Amniotic epithelial cell (primary cell): ENCODE measurements around the gene ABLIM2.
A peak's percentile ranks its signal among the peaks of the same experiment; 100 is the strongest.

Source experiments
- DNase-seq: peaks from one replicate; pipeline ENCODE4 v3.0.0-alpha.2; 2010; ENCODE audit warnings: low read depth

ABLIM2 gene

DNA sequence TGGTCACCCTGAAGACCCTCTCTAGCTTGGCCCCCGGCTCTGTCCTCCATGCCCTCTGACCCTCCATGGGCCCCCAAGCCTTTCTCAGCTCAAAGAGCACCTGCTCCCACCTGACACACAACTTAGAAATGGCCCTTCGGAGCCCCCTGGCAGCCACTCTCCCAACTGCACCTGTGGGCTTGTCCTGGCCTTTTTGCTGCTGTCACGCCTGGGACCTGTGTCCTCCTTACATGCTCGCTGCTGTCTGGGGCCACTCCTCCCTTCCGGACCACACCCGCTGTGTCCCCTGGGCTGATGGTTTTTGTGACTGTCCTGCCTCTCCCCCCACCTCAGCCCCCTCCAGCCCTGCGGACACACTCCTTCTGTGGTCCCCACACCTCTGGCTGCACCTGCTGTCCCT, 112.7 kb downstream of the ABLIM2 start:
- DNase-seq = no peak

GRCh38 chr4:8044699-8045098, 113.9 kb downstream of the ABLIM2 start:
- no peak for DNase-seq

GRCh38 chr4:8044244-8044643, 114.4 kb downstream of the ABLIM2 start:
- DNase-seq = no peak

DNA sequence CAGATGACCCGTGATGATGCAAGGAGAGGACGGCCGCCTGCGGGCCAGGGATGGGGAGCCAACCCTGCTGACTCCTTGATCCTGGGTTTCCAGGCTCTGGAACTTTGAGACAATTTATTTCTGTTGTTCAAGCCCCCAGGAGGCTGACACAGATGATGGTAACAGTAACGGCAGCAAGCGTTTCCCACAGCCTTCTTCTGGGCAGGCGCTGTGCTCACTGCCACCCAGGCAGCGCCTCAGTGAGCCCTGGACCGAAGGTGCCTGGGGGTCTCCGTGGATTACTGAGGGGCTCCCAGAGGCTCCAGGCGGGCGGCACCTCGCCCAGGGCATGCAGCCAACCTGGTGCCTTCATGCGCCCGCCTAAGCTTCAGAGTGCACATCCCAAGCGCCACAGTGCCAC, 115.0 kb downstream of the ABLIM2 start:
- DNase-seq = no peak

DNA sequence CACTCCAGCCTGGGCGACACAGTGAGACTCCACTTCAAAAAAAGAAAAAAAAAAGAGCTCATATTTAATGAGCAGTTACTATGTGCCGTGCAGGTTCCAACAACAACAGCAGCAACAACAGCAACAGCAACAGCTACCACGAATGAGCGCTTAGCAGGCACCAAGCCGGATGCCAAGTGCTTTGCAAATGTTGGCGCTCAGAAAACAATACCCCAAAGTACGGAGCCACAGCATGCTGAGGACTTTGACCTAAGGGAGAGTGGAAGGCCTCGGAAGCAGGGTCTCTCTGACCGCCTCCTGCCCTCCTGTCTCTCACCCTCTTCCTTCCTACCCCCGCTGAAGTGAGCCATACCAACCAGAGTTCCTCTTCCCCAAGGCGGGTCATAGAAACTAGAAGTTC, 116.7 kb downstream of the ABLIM2 start:
- no peak for DNase-seq

- no peak for DNase-seq
Measured at GRCh38 chr4:8041172-8041571, 117.4 kb downstream of the ABLIM2 start.

GRCh38 chr4:8040607-8041006, 118.0 kb downstream of the ABLIM2 start:
- DNase-seq = no peak

- DNase-seq = no peak
Measured at GRCh38 chr4:8039853-8040252, 118.8 kb downstream of the ABLIM2 start.

GRCh38 chr4:8039290-8039689, 119.3 kb downstream of the ABLIM2 start:
- no peak for DNase-seq

- DNase-seq = no peak
Measured at GRCh38 chr4:8038719-8039251, 119.8 kb downstream of the ABLIM2 start.

GRCh38 chr4:8038083-8038482, 120.5 kb downstream of the ABLIM2 start:
- DNase-seq = no peak

GRCh38 chr4:8037150-8037769, 121.4 kb downstream of the ABLIM2 start:
- DNase-seq = no peak

- DNase-seq = peak; percentile 75
Measured at GRCh38 chr4:8035371-8035780, 123.2 kb downstream of the ABLIM2 start.

DNA sequence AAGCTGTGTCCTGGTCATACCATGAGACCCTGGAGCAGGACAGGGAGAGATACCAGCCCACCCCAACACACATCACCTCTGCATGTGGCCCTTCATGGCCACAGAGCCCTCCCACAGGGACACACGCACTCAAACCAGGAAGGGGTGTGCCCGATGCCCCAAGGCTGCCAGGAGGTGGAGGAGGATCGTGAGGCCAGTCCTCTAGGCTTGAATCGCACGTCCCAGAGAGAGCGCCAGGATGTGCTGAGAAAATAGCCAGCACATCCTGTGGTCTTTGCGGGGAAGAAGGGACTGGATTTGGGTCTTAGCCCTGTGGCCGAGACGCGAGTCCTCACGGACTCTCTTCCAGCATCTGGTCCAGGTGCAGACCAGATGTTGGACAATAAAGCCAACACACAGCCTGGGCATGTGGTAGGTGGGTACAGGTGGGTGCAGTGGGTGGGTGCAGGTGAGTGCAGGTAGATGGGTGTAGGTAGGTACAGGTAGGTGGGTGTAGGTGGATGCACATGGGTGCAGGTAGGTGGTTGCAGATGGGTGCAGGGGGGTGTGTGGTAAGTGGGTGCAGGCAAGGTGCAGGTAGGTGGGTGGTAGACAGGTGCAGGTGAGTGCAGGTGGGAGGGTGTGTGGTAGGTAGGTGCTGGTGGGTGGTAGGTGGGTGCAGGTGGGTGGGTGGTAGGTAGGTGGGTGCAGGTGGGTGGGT, 124.6 kb downstream of the ABLIM2 start:
- DNase-seq = no peak

DNA sequence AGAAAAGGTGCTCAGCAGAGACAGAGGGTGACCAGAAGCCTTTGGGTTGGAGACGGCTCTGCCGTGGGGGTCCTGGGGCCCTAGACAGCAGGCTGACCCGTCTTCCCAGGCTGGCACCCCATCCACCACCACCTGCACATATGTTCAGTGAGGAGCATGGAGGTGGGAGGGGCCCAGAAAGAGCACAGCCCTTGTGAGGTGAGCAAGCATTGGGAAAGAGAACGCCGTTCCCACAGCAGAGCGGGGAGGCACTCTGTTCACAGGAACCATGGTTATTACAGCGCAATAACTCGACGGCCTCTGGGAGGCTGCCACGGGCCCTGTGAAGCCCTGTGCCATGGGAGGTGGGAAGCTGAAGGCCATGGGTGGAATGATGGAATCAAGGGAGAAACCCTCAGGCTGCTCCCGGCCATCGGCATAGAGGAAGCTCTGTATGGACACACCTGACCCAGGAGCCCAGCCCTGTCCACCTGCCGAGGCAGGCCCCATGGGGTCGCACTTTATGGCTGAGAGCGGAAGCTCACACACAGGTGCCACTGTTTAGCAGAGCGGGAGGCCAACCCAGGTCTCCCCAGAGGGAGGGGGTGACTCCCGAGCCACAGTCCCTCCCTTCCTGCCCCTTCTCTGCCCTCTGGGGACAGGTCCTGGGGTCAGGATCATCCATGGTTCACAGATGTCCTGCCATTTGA, 125.4 kb downstream of the ABLIM2 start:
- no peak for DNase-seq

- DNase-seq = no peak
Measured at GRCh38 chr4:8032381-8032780, 126.2 kb downstream of the ABLIM2 start.

GRCh38 chr4:8030121-8030781, 128.4 kb downstream of the ABLIM2 start:
- DNase-seq = no peak

DNA sequence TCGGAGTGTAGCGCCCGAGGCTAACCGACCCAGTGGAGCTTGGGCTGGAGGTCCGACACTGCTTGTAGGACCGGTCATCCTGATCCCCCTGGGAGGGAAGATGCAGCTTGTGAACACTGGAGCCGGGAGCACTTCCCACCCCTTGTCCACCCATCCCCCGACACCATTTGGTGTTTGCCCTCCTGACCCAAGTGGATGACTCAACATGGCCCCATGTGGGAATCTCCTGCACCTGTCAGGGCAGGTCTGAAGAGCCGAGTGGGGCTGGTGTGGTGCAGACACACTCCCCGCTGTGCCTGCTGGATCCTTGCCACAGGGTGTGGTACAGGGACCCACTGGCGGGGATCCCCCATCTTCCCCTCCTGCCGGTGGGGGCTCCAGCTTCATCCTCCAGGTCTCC, 128.9 kb downstream of the ABLIM2 start:
- no peak for DNase-seq

DNA sequence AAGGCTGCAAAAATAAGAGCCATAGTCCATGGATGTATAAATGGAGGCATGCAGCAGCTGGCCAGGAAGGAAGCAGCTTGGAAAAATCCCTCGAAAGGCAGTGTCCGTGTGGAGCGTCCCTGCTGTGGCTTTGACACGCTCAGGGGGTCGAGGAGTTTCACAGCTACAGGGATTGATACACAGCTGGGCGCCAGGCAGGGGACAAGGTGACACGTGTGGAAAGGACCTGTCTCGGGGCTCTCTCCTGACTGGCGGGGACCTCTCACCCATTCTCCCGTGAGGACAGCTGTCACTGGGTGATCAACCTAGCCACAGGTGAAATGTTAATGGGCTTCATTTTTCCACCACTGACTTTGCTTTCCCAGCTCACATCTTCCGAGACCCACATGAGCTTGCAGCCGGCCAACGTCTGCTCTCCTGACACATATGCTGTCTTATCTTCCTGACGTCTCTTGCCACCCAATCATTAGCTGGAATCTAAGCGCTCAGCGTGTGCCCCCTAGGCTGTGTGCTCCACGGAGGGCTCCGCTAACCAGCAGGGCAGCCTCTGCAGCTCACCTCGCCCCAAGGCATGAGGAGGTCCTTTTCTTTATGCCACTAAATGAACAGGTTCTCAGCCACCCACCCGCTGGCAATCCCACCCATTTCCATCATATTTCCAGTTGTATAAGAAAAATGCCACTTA, 129.6 kb downstream of the ABLIM2 start:
- no peak for DNase-seq

DNA sequence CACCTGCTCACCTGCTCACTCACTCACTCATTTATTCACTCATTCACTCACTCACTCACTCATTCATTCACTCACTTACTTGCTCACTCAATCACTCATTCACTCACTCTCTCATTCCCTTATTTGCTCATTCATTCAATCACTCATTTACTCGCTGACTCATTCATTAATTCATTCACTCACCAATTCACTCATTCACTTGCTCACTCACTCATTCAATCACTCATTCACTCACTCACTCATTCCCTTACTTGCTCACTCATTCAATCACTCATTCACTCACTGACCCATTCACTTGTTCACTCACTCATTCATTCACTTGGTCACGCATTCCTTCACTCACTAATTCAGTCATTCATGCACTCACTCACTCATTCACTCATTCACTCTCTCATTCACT, 130.2 kb downstream of the ABLIM2 start:
- DNase-seq = no peak

DNA sequence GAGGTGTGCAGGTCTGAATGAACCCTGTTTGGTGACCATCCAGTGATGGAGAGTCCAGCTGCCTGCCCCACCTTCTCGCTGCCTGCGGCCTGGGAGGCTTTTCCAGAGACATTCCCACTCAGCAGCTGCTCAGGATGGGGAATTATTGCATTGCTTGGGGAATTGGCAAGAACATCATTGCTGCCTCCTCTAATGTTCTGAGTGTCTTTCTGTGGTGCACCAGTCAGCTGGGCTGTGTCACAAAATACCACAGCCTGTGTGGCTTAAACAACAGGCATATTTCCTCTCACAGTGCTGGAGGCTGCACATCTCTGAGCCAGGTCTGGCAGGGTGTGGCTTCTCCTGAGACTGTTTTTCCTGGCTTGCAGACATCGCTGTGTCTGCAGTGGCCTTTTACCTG, 132.2 kb downstream of the ABLIM2 start:
- DNase-seq = no peak

GRCh38 chr4:8025668-8026067, 132.9 kb downstream of the ABLIM2 start:
- DNase-seq = no peak
